Activated T-cell treated with anti-CD3 and anti-CD28 coated beads, Interleukin-2, amount 50 U/mL, for 24 hours (primary cell): ENCODE data around the gene ADGRA1.

Source experiments
- DNase-seq: peaks from one replicate; pipeline ENCODE4 v3.0.0-alpha.2; 2020
- H3K27ac Mint-ChIP-seq: 2 replicates; pipeline ENCODE4 v1.8.0; 2020; ENCODE audit warnings: mild to moderate bottlenecking, mixed read lengths
- H3K27me3 Mint-ChIP-seq: 2 replicates; pipeline ENCODE4 v1.8.0; 2020; ENCODE audit warnings: mixed read lengths
- H3K36me3 Mint-ChIP-seq: 2 replicates; pipeline ENCODE4 v1.8.0; 2020; ENCODE audit warnings: low read depth, mixed read lengths
- H3K4me1 Mint-ChIP-seq: 2 replicates; pipeline ENCODE4 v1.8.0; 2020; ENCODE audit warnings: low read depth, mixed read lengths
- H3K4me3 Mint-ChIP-seq: 2 replicates; pipeline ENCODE4 v1.8.0; 2020; ENCODE audit warnings: mild to moderate bottlenecking, moderate library complexity, mixed read lengths
- H3K9me3 Mint-ChIP-seq: 2 replicates; pipeline ENCODE4 v1.8.0; 2020; ENCODE audit warnings: mixed read lengths

ADGRA1 gene

DNA sequence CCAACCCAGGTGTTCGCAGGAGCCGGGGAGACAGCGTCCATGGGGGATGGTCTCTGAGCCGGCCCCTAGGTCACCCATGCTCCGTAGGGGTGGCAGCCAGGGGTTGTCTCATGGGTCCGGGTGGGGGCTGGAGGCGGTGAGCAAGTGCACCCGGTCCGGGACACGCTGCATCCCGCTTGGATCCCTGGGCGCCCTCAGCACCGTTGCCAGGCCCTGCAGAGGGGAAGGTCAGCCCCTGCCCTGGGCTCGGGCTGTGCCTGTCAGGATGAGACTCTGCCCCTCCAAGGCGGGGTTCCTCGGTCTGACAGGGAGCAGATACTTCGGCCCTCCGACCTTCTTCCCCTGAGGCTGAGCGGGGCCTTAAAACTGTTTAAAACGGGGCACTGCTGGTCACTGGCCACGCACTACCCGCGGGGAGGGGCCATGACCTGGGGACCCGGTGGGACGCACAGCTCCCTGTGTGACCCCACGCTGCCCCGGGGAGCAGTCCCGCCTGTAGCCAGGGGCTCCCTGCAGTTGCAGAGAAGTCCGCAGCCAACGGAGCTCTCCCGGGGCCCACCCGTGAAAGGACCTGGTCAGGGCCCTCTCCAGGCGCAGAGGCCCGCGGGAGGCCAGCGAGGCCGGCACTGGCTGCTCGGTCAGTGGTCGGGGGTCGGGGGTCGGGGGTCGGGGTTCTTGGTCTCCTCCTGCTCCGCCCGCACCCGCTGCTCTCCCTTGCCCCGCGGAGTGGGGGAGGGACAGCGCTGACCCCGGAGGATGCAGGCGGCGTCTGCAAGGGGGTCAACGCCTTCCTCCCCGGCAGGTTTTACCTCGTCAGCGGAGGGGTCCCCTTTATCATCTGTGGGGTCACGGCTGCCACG is 38.9 kb downstream of the ADGRA1 start:
- H3K4me1 Mint-ChIP-seq = no peaks in the 10 kb centered on the region
- no peak overlapping the region for H3K27ac Mint-ChIP-seq
- peak; percentile 24 for DNase-seq
- no peaks in the 10 kb centered on the region for H3K36me3 Mint-ChIP-seq
- no peaks in the 10 kb centered on the region for H3K9me3 Mint-ChIP-seq
- H3K27me3 Mint-ChIP-seq = peaks cover 12% of the 10 kb centered on the region
- H3K4me3 Mint-ChIP-seq = no peak overlapping the region

DNA sequence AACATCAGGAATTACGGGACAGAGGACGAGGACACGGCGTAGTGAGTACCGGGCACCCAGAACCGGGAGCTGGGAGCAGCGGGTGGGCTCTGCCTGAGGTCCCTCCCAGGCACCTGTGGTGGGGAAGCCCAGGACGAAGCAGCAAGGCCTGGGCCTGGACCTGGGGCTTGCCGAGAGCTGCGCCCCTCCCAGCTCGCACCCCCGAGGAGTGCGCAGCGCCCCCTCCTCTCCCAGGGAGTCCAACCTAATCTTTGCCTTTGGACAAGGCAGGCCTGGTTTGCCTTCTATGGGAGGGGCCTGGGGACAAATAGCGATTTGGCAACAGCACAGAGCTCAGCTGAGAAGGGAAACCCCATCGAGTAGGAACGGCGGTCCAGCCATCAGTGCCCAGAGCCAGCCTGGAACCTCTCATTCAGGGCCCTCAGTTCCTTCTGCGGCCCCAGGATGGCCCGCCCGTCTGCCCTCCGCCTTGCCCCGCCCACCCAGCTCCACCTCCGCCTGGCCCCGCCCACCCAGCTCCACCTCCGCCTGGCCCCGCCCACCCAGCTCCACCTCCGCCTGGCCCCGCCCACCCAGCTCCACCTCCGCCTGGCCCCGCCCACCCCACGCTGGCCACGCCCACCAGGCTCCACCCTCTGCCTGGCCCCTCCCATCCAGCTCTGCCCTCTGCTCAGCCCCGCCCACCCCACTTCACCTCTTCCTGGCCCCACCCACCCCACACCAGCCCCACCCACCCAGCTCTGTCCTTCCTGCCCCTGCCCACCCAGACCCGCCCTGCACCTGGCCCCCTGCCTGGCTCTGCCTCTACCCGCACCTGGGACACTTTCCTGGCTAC is 39.8 kb downstream of the ADGRA1 start:
- H3K4me3 Mint-ChIP-seq = no peak overlapping the region
- no peaks in the 10 kb centered on the region for H3K4me1 Mint-ChIP-seq
- peak; percentile 40 for DNase-seq

DNA sequence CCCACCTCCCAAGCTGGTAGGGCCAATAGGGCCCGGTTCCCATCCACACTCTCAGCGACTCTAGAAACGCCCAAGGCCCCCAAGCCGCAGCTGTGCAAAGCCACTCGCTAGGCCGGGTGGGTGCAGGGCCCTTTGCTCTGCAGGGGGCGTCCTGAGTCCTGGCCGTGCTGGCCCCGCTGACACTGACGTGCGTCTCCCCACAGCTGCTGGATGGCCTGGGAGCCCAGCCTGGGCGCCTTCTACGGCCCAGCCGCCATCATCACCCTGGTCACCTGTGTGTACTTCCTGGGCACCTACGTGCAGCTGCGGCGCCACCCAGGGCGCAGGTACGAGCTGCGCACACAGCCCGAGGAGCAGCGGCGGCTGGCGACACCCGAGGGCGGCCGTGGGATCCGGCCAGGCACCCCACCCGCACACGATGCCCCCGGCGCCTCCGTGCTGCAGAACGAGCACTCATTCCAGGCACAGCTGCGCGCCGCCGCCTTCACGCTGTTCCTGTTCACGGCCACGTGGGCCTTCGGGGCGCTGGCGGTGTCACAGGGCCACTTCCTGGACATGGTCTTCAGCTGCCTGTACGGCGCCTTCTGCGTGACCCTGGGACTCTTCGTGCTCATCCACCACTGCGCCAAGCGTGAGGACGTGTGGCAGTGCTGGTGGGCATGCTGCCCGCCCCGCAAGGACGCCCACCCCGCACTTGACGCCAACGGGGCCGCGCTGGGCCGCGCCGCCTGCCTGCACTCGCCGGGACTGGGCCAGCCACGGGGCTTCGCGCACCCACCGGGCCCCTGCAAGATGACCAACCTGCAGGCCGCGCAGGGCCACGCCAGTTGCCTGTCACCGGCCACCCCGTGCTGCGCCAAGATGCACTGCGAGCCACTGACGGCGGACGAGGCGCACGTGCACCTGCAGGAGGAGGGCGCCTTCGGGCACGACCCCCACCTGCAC is 40.7 kb downstream of the ADGRA1 start:
- Mint-ChIP-seq H3K27ac (no peak overlapping the region), H3K4me1 (no peaks in the 10 kb centered on the region), H3K9me3 (no peaks in the 10 kb centered on the region), H3K4me3 (no peak overlapping the region), H3K36me3 (no peaks in the 10 kb centered on the region), H3K27me3 (peaks cover 12% of the 10 kb centered on the region)
- DNase-seq = peak; percentile 24

More for the DNA sequence above, 39.8 kb downstream of the ADGRA1 start:
- H3K9me3 Mint-ChIP-seq = no peaks in the 10 kb centered on the region
- peaks cover 12% of the 10 kb centered on the region for H3K27me3 Mint-ChIP-seq
- no peak overlapping the region for H3K27ac Mint-ChIP-seq
- no peaks in the 10 kb centered on the region for H3K36me3 Mint-ChIP-seq

DNA sequence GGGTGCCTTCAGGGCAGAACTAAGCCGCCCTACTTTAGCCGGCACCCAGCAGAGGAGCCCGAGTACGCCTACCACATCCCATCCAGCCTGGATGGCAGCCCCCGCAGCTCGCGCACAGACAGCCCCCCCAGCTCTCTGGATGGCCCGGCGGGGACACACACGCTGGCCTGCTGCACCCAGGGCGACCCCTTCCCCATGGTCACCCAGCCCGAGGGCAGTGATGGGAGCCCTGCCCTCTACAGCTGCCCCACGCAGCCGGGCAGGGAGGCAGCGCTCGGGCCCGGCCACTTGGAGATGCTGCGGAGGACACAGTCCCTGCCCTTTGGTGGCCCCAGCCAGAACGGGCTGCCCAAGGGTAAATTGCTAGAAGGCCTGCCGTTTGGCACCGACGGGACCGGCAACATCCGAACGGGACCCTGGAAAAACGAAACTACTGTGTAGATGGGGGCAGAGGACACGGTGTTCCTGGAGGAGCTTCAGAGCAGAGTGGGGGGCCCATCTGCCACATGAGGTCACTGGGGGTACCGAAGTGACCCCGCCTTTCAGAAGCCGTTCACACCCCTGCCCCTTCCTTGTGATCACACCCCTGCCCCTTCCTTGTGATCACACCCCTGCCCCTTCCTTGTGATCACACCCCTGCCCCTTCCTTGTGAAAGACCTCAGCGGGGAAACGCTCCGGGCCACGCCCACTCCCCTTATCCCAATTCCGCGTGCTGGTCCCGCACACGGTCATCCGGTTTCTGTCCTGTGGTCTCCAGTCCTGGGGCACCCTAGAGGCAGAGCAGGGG is 41.5 kb downstream of the ADGRA1 start:
- Mint-ChIP-seq H3K9me3 (no peaks in the 10 kb centered on the region), H3K36me3 (no peaks in the 10 kb centered on the region), H3K4me3 (no peak overlapping the region), H3K27ac (no peak overlapping the region), H3K4me1 (no peaks in the 10 kb centered on the region), H3K27me3 (peaks cover 12% of the 10 kb centered on the region)
- peak; percentile 13 for DNase-seq

DNA sequence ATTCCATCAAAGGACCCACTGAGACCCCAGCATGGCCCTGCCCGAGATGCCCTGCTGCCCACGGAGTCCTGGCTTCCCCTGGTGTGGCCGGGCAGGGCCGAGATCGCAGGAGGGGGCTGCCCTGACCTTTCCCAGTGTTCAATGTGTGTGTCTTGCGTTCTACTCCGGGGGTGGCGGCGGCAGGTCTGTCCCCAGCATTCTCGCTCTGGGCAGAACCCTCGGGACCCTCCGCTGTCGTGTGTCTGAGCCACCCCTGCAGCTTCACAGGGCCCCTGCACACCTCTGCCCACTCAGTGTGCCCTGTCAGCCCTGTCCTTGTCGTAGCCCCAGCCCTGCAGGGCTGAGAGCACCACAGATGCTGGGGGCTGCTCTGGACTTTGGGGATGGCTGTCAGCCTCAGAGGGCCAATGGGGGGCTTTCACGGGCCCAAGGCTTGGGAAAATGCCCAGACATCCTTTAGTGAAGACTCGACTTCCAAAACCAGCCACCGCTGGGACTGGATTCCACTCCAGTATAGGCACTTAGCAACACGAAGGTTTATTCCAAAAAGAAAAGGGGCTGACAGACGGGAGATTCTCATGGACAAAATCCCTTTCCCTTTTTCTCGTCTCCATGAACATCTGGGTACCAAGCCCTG is 42.3 kb downstream of the ADGRA1 start:
- Mint-ChIP-seq H3K27ac (no peak overlapping the region), H3K4me3 (no peak overlapping the region), H3K36me3 (no peaks in the 10 kb centered on the region), H3K4me1 (no peaks in the 10 kb centered on the region), H3K9me3 (no peaks in the 10 kb centered on the region), H3K27me3 (peaks cover 10% of the 10 kb centered on the region)
- no peak for DNase-seq

DNA sequence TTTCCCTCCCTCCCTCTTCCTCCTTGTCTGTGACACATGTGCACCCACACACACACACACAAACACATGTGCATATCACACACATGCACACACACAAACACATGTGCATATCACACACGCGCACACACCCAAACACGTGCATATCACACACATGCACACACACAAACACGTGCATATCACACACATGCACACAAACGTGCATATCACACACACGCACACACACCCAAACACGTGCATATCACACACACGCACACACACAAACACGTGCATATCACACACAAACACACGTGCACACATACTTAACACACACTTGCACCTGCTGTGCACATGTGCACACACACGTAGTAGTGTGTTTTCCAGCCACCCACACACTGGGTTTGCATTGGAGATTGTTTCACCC is 42.9 kb downstream of the ADGRA1 start:
- H3K36me3 Mint-ChIP-seq = no peaks in the 10 kb centered on the region
- H3K9me3 Mint-ChIP-seq = no peaks in the 10 kb centered on the region
- no peaks in the 10 kb centered on the region for H3K4me1 Mint-ChIP-seq
- no peak overlapping the region for H3K27ac Mint-ChIP-seq
- H3K27me3 Mint-ChIP-seq = peaks cover 7% of the 10 kb centered on the region
- no peak overlapping the region for H3K4me3 Mint-ChIP-seq
- no peak for DNase-seq

DNA sequence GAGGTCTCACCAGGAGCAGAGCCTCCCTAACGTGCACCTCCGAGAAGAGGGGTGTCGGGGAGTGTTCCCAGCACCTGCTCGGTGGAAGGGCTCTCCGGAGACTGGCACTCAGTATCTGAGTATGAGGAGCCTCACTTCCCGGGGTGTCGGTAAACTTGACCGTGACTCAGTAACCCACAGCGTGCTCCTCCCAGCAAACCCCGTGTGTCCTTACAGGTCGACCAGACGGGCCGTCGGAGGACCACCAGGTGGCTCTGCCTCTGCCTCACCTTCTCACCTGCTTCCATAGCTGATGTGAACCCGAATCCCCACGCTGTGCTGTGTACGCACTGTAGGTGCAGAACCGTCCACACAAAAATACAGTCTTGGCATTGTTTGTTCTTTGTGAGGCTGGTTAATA is 43.3 kb downstream of the ADGRA1 start:
- peaks cover 3% of the 10 kb centered on the region for H3K27me3 Mint-ChIP-seq
- H3K36me3 Mint-ChIP-seq = no peaks in the 10 kb centered on the region
- no peak overlapping the region for H3K4me3 Mint-ChIP-seq
- H3K9me3 Mint-ChIP-seq = no peaks in the 10 kb centered on the region
- no peaks in the 10 kb centered on the region for H3K4me1 Mint-ChIP-seq
- H3K27ac Mint-ChIP-seq = no peak overlapping the region
- peak; percentile 15 for DNase-seq

DNA sequence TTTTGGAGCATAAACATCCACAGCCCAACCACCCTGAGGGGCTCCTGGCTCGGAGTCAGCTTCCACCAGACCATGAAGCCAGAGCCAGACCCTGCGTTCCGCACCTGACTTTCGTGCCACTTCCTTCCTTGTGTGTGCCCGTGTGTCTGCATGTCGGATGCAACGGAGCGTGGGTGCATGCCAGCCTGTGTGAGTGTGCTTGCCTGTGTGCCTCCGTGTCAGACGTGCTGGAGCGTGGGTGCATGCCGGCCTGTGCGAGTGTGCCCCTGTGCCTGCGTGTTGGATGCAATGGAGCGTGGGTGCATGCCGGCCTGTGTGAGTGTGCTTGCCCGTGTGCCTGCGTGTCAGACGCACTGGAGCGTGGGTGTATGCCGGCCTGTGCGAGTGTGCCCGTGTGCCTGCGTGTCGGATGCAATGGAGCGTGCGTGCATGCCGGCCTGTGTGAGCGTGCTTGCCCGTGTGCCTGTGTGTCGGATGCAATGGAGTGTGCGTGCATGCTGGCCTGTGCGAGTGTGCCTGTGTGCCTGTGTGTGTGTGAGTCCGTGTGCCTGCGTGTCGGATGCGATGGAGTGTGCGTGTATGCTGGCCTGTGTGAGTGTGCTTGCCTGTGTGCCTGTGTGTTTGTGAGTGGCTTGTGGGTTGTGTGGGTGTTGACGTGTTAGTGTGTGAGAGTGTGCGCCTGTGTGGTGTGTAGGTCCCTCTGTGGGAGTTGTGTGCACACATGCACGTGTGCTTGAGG is 44.2 kb downstream of the ADGRA1 start:
- Mint-ChIP-seq H3K4me3 (no peak overlapping the region), H3K9me3 (no peaks in the 10 kb centered on the region), H3K4me1 (no peaks in the 10 kb centered on the region), H3K36me3 (no peaks in the 10 kb centered on the region), H3K27ac (no peak overlapping the region), H3K27me3 (no peaks in the 10 kb centered on the region)
- peak; percentile 13 for DNase-seq

DNA sequence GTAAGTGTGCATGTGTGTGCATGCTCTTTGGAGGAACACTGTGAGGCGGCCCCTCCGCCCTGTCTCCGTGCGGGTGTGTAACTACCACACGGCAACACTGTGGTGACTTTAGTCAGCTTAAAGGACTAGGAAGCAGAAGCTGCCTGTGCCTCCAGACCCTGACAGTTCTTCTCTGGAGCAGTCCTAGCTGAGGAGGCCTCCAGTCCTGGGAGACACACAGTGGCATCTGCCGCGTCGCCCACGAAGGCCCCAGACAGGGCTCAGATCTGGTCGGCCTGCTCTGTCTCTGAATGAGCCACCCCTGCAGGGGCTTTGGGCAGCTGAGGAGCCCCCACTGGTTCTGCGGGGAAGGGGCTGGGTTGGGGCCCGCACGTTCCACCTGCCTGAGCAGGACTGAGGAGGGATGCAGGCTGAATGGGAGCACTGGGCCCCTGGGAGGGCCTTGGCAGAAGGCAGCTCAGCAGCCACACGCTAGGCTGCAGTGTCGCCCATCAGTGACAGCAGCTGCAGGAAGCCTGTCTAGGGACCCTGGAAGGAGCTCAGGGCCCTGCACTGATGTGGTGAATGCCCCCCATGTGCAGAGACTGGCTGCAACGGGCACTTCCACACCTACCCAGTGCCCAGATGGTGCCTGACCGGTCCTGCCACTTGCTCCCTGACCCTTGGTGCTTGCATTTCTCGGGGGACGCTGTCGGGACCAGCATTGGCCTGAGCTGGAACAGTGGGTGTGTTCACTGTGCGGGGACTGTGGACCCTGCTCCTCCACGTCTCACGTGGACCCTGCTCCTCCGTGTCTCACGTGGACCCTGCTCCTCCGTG is 45.0 kb downstream of the ADGRA1 start:
- Mint-ChIP-seq H3K4me3 (no peak overlapping the region), H3K9me3 (no peaks in the 10 kb centered on the region), H3K27ac (no peak overlapping the region), H3K27me3 (no peaks in the 10 kb centered on the region), H3K36me3 (no peaks in the 10 kb centered on the region), H3K4me1 (no peaks in the 10 kb centered on the region)
- peak; percentile 22 for DNase-seq

DNA sequence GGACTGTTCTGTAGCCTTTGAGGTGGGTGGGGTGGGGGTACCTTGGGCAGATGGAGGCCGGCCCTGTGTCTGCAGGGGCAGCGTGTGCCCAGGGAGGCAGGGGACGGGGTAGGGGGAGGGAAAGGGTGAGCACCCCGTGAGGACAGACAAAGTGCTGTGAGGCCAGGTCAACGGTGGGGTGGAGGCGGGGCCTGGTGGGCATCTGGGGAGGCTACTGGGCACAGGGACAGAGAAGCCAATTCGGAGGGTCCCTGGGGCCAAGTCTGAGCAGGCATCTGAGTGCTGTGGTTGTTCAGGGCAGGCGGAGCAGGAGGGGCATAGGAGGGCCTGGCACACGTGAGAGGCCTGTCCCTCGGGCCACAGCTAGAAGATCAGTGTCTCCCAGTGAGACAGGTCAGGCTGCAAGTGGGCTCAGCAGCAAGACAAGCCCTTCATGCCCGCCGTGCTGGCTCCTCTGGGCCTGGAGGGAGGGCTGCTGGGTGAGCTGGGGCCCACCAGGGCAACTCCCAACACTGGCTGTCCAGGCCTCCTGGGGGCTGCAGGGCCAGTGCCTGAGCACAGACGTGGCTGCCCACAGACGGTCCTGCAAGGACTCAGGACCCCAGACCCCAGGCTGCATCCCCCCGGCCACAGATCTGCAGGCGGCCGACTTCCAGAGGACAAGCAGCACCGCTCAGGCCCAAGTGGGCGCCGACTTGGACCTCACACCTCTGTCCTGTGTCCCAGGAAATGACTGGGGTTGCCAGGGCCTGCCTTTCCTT is 45.9 kb downstream of the ADGRA1 start:
- DNase-seq = peak; percentile 20
- Mint-ChIP-seq H3K4me3 (no peak overlapping the region), H3K4me1 (no peaks in the 10 kb centered on the region), H3K27me3 (no peaks in the 10 kb centered on the region), H3K27ac (no peak overlapping the region), H3K9me3 (no peaks in the 10 kb centered on the region), H3K36me3 (no peaks in the 10 kb centered on the region)

DNA sequence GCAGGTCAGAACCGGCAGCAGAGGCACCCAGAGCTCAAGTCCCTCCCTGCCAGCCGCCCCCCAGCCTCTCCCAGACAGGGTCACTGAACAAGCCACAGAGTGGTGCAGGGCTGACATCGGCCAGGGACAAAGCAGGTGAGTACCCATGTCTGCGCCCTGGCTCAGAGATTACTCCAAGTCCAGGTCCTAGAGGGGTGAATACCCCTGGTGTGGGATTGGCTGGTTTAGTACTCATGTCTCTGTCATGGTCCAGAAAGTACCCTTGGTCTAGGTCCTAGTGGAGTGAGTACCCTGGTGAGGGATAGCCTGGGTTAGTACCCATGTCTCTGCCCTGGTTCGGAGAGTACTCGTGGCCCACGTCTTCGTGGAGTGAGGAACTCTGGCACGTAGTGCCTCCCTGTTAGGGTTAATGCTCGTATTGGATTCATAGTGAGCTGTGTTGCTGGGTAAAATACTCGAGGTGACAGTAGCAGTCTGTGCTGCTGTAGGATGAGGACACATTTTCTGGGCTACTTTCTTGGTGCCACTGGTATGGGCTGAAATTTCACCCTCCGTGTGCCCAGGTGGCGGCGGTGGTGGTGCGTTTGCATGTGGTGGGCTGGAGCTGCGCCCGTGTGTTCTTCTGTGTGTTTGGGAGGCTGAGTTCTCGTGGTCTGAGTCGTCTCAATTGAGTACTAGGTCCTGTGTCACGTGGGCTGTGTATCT is 46.8 kb downstream of the ADGRA1 start:
- Mint-ChIP-seq H3K9me3 (no peaks in the 10 kb centered on the region), H3K27ac (no peak overlapping the region), H3K4me3 (no peak overlapping the region), H3K4me1 (no peaks in the 10 kb centered on the region), H3K27me3 (no peaks in the 10 kb centered on the region), H3K36me3 (no peaks in the 10 kb centered on the region)
- peak; percentile 19 for DNase-seq
